Stomach smooth muscle (tissue), 2 donors: ENCODE measurements around the gene RAP1GDS1.
A peak's percentile ranks its signal among the peaks of the same experiment; 100 is the strongest.

Source experiments
- H3K27ac ChIP-seq: one replicate; pipeline ENCODE4 v1.7.0; 2013; ENCODE audit warnings: mild to moderate bottlenecking, low read length, inconsistent platforms
- H3K27me3 ChIP-seq, 2 donors: one replicate each; pipeline ENCODE4 v1.7.0; 2013; ENCODE audit warnings: low read length in 2 of 2; ENCODE audit not compliant: insufficient read depth in 2 of 2, control insufficient read depth in 1 of 2
- H3K36me3 ChIP-seq, 2 donors: one replicate each; pipeline ENCODE4 v1.7.0; 2013; ENCODE audit warnings: low read length in 2 of 2; ENCODE audit not compliant: control insufficient read depth in 2 of 2, insufficient read depth in 2 of 2
- H3K4me1 ChIP-seq: one replicate; pipeline ENCODE4 v1.7.0; 2013; ENCODE audit warnings: low read length; ENCODE audit not compliant: control insufficient read depth, insufficient read depth
- H3K4me3 ChIP-seq, 2 donors: one replicate each; pipeline ENCODE4 v1.7.0; 2013; ENCODE audit warnings: low read length in 2 of 2
- H3K9ac ChIP-seq, 2 donors: one replicate each; pipeline ENCODE4 v1.7.0; 2013; ENCODE audit warnings: low read length in 2 of 2, mild to moderate bottlenecking in 1 of 2
- H3K9me3 ChIP-seq, 2 donors: one replicate each; pipeline ENCODE4 v1.7.0; 2013; ENCODE audit warnings: low read length in 2 of 2; ENCODE audit not compliant: control insufficient read depth in 2 of 2
- donor health status: healthy.
- donor health status: Pancreatic carcinoma.

The RAP1GDS1 gene

GRCh38 chr4:98260579-98261404, at the start of gene RAP1GDS1:
TSS of gene RAP1GDS1 (plus strand) at chr4:98261384. CDS start at chr4:98261566, 182 bp downstream.
- H3K4me1 ChIP-seq = peaks cover 8% of the 10 kb centered on the region
- H3K9me3 ChIP-seq = no peaks in the 10 kb centered on the region
- H3K4me3 ChIP-seq = peak within 1 kb of the TSS; percentile 91
- H3K27ac ChIP-seq = peak within 1 kb of the TSS; percentile 93
- H3K36me3 ChIP-seq = no peaks in the 10 kb centered on the region
- no peaks in the 10 kb centered on the region for H3K27me3 ChIP-seq
- peak within 1 kb of the TSS; percentile 93 to 95 for H3K9ac ChIP-seq

GRCh38 chr4:98222306-98222705, 38.9 kb upstream of the RAP1GDS1 start:
- H3K27me3 ChIP-seq = no peaks in the 10 kb centered on the region
- no peak overlapping the region for H3K27ac ChIP-seq
- H3K9me3 ChIP-seq = no peaks in the 10 kb centered on the region
- no peak overlapping the region for H3K9ac ChIP-seq
- no peaks in the 10 kb centered on the region for H3K4me1 ChIP-seq
- H3K36me3 ChIP-seq = no peaks in the 10 kb centered on the region
- H3K4me3 ChIP-seq = no peak overlapping the region

GRCh38 chr4:98226396-98226795, 34.8 kb upstream of the RAP1GDS1 start:
- Histone ChIP-seq H3K4me3 (no peak overlapping the region), H3K4me1 (no peaks in the 10 kb centered on the region), H3K36me3 (no peaks in the 10 kb centered on the region), H3K27me3 (no peaks in the 10 kb centered on the region), H3K9ac (no peak overlapping the region), H3K9me3 (no peaks in the 10 kb centered on the region), H3K27ac (no peak overlapping the region)

GRCh38 chr4:98230961-98231360, 30.2 kb upstream of the RAP1GDS1 start:
- Histone ChIP-seq H3K27ac (no peak overlapping the region), H3K4me1 (no peaks in the 10 kb centered on the region), H3K9ac (no peak overlapping the region), H3K27me3 (no peaks in the 10 kb centered on the region), H3K9me3 (no peaks in the 10 kb centered on the region), H3K36me3 (no peaks in the 10 kb centered on the region), H3K4me3 (no peak overlapping the region)

- Histone ChIP-seq H3K27me3 (no peaks in the 10 kb centered on the region), H3K27ac (no peak overlapping the region), H3K36me3 (no peaks in the 10 kb centered on the region), H3K9ac (no peak overlapping the region), H3K9me3 (no peaks in the 10 kb centered on the region), H3K4me1 (no peaks in the 10 kb centered on the region), H3K4me3 (no peak overlapping the region)
These were observed 29.0 kb upstream of the RAP1GDS1 start for GRCh38 chr4:98232202-98232601.

GRCh38 chr4:98237204-98237603, 24.0 kb upstream of the RAP1GDS1 start:
- Histone ChIP-seq H3K4me3 (no peak overlapping the region), H3K27me3 (no peaks in the 10 kb centered on the region), H3K27ac (no peak overlapping the region), H3K36me3 (no peaks in the 10 kb centered on the region), H3K9ac (no peak overlapping the region), H3K4me1 (no peaks in the 10 kb centered on the region), H3K9me3 (no peaks in the 10 kb centered on the region)

- Histone ChIP-seq H3K36me3 (no peaks in the 10 kb centered on the region), H3K4me1 (no peaks in the 10 kb centered on the region), H3K27me3 (no peaks in the 10 kb centered on the region), H3K27ac (no peak overlapping the region), H3K9me3 (no peaks in the 10 kb centered on the region), H3K4me3 (no peak overlapping the region), H3K9ac (no peak overlapping the region)
These were observed 19.1 kb upstream of the RAP1GDS1 start for GRCh38 chr4:98242063-98242462.

- Histone ChIP-seq H3K9ac (no peak overlapping the region), H3K27me3 (no peaks in the 10 kb centered on the region), H3K36me3 (no peaks in the 10 kb centered on the region), H3K4me3 (no peak overlapping the region), H3K27ac (no peak overlapping the region), H3K9me3 (no peaks in the 10 kb centered on the region), H3K4me1 (no peaks in the 10 kb centered on the region)
These were observed 18.6 kb upstream of the RAP1GDS1 start for GRCh38 chr4:98242538-98242937.

- no peak overlapping the region for H3K4me3 ChIP-seq
- no peaks in the 10 kb centered on the region for H3K9me3 ChIP-seq
- no peaks in the 10 kb centered on the region for H3K27me3 ChIP-seq
- H3K27ac ChIP-seq = no peak overlapping the region
- no peaks in the 10 kb centered on the region for H3K4me1 ChIP-seq
- H3K36me3 ChIP-seq = no peaks in the 10 kb centered on the region
- H3K9ac ChIP-seq = no peak overlapping the region
These were observed 16.0 kb upstream of the RAP1GDS1 start for GRCh38 chr4:98245226-98245625.

- no peak overlapping the region for H3K4me3 ChIP-seq
- no peaks in the 10 kb centered on the region for H3K4me1 ChIP-seq
These were observed 12.2 kb upstream of the RAP1GDS1 start for GRCh38 chr4:98248934-98249333.

GRCh38 chr4:98249831-98250230, 11.4 kb upstream of the RAP1GDS1 start:
- Histone ChIP-seq H3K36me3 (no peaks in the 10 kb centered on the region), H3K9ac (no peak overlapping the region), H3K4me1 (no peaks in the 10 kb centered on the region), H3K27ac (no peak overlapping the region), H3K4me3 (no peak overlapping the region), H3K27me3 (no peaks in the 10 kb centered on the region), H3K9me3 (no peaks in the 10 kb centered on the region)

More at GRCh38 chr4:98248934-98249333, 12.2 kb upstream of the RAP1GDS1 start:
- Histone ChIP-seq H3K36me3 (no peaks in the 10 kb centered on the region), H3K9ac (no peak overlapping the region), H3K27me3 (no peaks in the 10 kb centered on the region), H3K27ac (no peak overlapping the region), H3K9me3 (no peaks in the 10 kb centered on the region)
